ENCODE results near the gene BRIP1.

- TF ChIP-seq CTCF (IDR thresholded peaks at IDR 0.05) (no peak), POLR2A (IDR thresholded peaks at IDR 0.05) (no peak)
Observed at GRCh38 chr17:61821655-61822054, 41.7 kb downstream of the BRIP1 start.

Measured in lower leg skin (tissue), 3 donors.